MM.1S (cell line): ENCODE measurements around the gene PODXL2.
"Not testable (repeated sequence)": the region's sequence is repeated elsewhere in the genome, so short reads cannot be mapped to it uniquely, and the experiment has no call there.

Experiments
- DNase-seq: peaks from one replicate; pipeline ENCODE4 v3.0.0-alpha.2; 2015
- H2AFZ ChIP-seq: fragments of 300-600 bp; sonication (generic); 2 replicates; pipeline ENCODE4 v1.6.0; 2016; ENCODE audit warnings: antibody characterized with exemption, low read length
- H3F3A ChIP-seq: fragments of 300-600 bp; sonication (generic); 2 replicates; pipeline ENCODE4 v1.6.1; 2016; ENCODE audit warnings: mild to moderate bottlenecking, antibody characterized with exemption, low read length, moderate library complexity, mixed read lengths; ENCODE audit not compliant: insufficient read depth
- H3K27ac ChIP-seq: fragments of 300-600 bp; sonication (generic); 2 replicates; pipeline ENCODE4 v1.5.1; 2016; ENCODE audit warnings: mild to moderate bottlenecking, low read length
- H3K27me3 ChIP-seq: fragments of 300-600 bp; sonication (generic); replicated peaks from 2 replicates; pipeline ENCODE4 v1.6.0; 2016; ENCODE audit warnings: low read length; ENCODE audit not compliant: insufficient read depth
- H3K36me3 ChIP-seq: fragments of 300-600 bp; sonication (generic); replicated peaks from 2 replicates; pipeline ENCODE4 v1.6.1; 2016; ENCODE audit warnings: mild to moderate bottlenecking, low read length, mixed read lengths; ENCODE audit not compliant: insufficient read depth
- H3K4me1 ChIP-seq: fragments of 300-600 bp; sonication (generic); 2 replicates; pipeline ENCODE4 v1.6.1; 2016; ENCODE audit warnings: low read length, mixed read lengths
- H3K4me2 ChIP-seq: fragments of 300-600 bp; sonication (generic); 2 replicates; pipeline ENCODE4 v1.6.0; 2016; ENCODE audit warnings: low read depth, low read length
- H3K4me3 ChIP-seq: fragments of 300-600 bp; sonication (generic); 2 replicates; pipeline ENCODE4 v1.5.1; 2016; ENCODE audit warnings: low read length, mixed read lengths
- H3K79me2 ChIP-seq: fragments of 300-600 bp; sonication (generic); 2 replicates; pipeline ENCODE4 v1.6.1; 2016; ENCODE audit warnings: mixed run types, low read length, mixed read lengths
- H3K9ac ChIP-seq: fragments of 300-600 bp; sonication (generic); 2 replicates; pipeline ENCODE4 v1.6.1; 2016; ENCODE audit warnings: low read length, mixed read lengths
- H3K9me2 ChIP-seq: fragments of 300-600 bp; sonication (generic); replicated peaks from 2 replicates; pipeline ENCODE4 v1.6.1; 2016; ENCODE audit warnings: mild to moderate bottlenecking, low read length, mixed read lengths; ENCODE audit not compliant: insufficient read depth
- H3K9me3 ChIP-seq: fragments of 300-600 bp; sonication (generic); replicated peaks from 2 replicates; pipeline ENCODE4 v1.6.1; 2016; ENCODE audit warnings: mild to moderate bottlenecking, low read length, mixed read lengths; ENCODE audit not compliant: insufficient read depth
- H4K20me1 ChIP-seq: fragments of 300-600 bp; sonication (generic); 2 replicates; pipeline ENCODE4 v1.6.1; 2016; ENCODE audit warnings: mild to moderate bottlenecking, low read length, moderate library complexity, mixed read lengths; ENCODE audit not compliant: insufficient read depth
- CTCF ChIP-seq: fragments of 300-600 bp; sonication (generic); IDR thresholded peaks from 2 replicates; pipeline ENCODE4 v1.5.1; 2016; ENCODE audit warnings: antibody characterized with exemption, low read length, mixed read lengths
- EZH2 ChIP-seq: fragments of 300-600 bp; sonication (generic); optimal IDR thresholded peaks from 2 replicates; pipeline ENCODE3; 2017; ENCODE audit warnings: low read depth, mild to moderate bottlenecking, antibody characterized with exemption, low read length, mixed read lengths
- EZH2phosphoT487 ChIP-seq: fragments of 300-600 bp; sonication (generic); IDR thresholded peaks from 2 replicates; pipeline ENCODE4 v1.6.1; 2018; ENCODE audit warnings: antibody characterized with exemption, low read length

Gene PODXL2

DNA sequence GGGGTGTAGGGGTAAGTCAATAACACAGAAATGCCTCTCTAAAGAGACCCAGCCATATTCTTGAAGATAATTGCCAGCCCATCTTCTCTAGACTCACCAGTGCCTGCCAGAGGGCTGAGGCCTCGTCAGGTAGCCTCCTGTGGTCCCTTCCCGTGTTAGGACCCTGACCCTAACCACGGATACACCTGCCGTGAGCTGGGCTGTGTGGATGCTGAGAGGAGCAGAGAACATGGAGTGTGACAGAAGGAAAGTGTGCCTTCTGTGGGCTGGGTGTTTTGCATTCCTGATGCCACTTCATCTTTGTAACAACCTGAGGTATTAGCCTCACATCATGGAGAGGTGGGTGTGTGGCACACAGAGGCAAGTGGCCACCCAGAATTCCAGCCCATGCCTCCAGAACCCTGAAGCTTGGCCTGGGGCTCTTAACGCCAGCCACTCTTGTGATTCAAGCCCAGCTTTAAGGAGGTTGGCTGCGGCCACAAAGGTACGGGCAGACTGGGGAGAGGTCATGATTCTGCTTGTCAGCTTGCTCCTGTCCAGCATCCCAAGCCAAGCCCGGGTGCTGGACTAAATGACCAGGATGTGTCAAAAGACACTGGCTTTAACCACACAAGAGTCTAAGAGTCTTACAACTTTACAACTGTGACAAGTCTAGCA lies 22.7 kb downstream of the PODXL2 start:
- no peak for DNase-seq
- H3K79me2 ChIP-seq, result no peaks in the 10 kb centered on the region
- TF ChIP-seq EZH2phosphoT487 (no peak), EZH2 (no peak), CTCF (no peak)
- H3K4me3 ChIP-seq, result no peak overlapping the region
- no peaks in the 10 kb centered on the region for H3K9me3 ChIP-seq
- no peak overlapping the region for H3K9ac ChIP-seq
- no peaks in the 10 kb centered on the region for H3K9me2 ChIP-seq
- H3K4me2 ChIP-seq, result no peak overlapping the region
- no peaks in the 10 kb centered on the region for H4K20me1 ChIP-seq
- H2AFZ ChIP-seq, result no peak overlapping the region
- no peaks in the 10 kb centered on the region for H3K4me1 ChIP-seq
- no peak overlapping the region for H3K27ac ChIP-seq
- no peaks in the 10 kb centered on the region for H3F3A ChIP-seq
- H3K36me3 ChIP-seq, result no peaks in the 10 kb centered on the region
- H3K27me3 ChIP-seq, result no peaks in the 10 kb centered on the region

GRCh38 chr3:127652246-127652995 lies 23.4 kb downstream of the PODXL2 start:
- Histone ChIP-seq H4K20me1 (no peaks in the 10 kb centered on the region), H2AFZ (no peak overlapping the region), H3K36me3 (no peaks in the 10 kb centered on the region), H3F3A (no peaks in the 10 kb centered on the region), H3K9ac (no peak overlapping the region), H3K27me3 (no peaks in the 10 kb centered on the region), H3K4me2 (no peak overlapping the region), H3K4me1 (no peaks in the 10 kb centered on the region), H3K79me2 (no peaks in the 10 kb centered on the region), H3K9me2 (no peaks in the 10 kb centered on the region), H3K27ac (no peak overlapping the region), H3K4me3 (no peak overlapping the region), H3K9me3 (no peaks in the 10 kb centered on the region)
- TF ChIP-seq EZH2phosphoT487 (no peak), CTCF (peak; percentile 85)
- DNase-seq, result peak; percentile 30

- no peaks in the 10 kb centered on the region for H4K20me1 ChIP-seq
- no peaks in the 10 kb centered on the region for H3K9me3 ChIP-seq
- no peak for TF ChIP-seq CTCF
- TF ChIP-seq EZH2, result no peak
- no peak for TF ChIP-seq EZH2phosphoT487
- H3K36me3 ChIP-seq, result no peaks in the 10 kb centered on the region
- H3K27ac ChIP-seq, result no peak overlapping the region
- no peak overlapping the region for H2AFZ ChIP-seq
- no peaks in the 10 kb centered on the region for H3K9me2 ChIP-seq
- H3K9ac ChIP-seq, result no peak overlapping the region
- H3K79me2 ChIP-seq, result no peaks in the 10 kb centered on the region
- no peak overlapping the region for H3K4me3 ChIP-seq
- no peak overlapping the region for H3K4me2 ChIP-seq
- DNase-seq, result no peak
- H3K4me1 ChIP-seq, result no peaks in the 10 kb centered on the region
- no peaks in the 10 kb centered on the region for H3F3A ChIP-seq
- H3K27me3 ChIP-seq, result no peaks in the 10 kb centered on the region
These were observed 25.4 kb downstream of the PODXL2 start for GRCh38 chr3:127654374-127654773.

DNA sequence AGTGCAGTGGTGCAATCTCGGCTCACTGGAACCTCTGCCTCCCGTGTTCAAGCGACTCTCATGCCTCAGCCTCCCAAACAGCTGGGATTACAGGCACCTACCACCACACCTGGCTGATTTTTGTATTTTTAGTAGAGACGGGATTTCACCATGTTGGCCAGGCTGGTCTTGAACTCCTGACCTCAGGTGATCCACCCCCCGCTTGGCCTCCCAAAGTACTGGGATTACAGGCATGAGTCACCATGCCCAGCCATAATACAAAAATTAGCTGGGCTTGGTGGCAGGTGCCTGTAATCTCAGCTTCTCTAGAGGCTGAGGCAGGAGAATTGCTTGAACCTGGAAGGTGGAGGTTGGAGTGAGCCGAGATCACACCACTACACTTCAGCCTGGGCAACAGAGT lies 26.0 kb downstream of the PODXL2 start:
- H3K27me3 ChIP-seq, H4K20me1 ChIP-seq: not testable (repeated sequence)

More for the DNA sequence above, 26.0 kb downstream of the PODXL2 start:
- H3K36me3 ChIP-seq, H3K27ac ChIP-seq, H3K9me3 ChIP-seq, H3K9ac ChIP-seq, H3K4me3 ChIP-seq, H3K4me1 ChIP-seq, H2AFZ ChIP-seq, H3K9me2 ChIP-seq, H3F3A ChIP-seq, H3K4me2 ChIP-seq, DNase-seq, H3K79me2 ChIP-seq: not testable (repeated sequence)
